ENCODE data around the gene BRD3OS.

GRCh38 chr9:134003237-134003636, 22.0 kb upstream of the BRD3OS start:
- TF ChIP-seq CTCF (IDR thresholded peaks at IDR 0.05) (no peak), POLR2A (IDR thresholded peaks at IDR 0.05) (no peak)

Data from esophagus squamous epithelium (tissue), 4 donors.